Smooth muscle cell (in vitro differentiated cells): ENCODE data around the gene VSIG4. TPM values are rescaled to one million over a fixed set of nuclear protein-coding genes. Genes with fewer than 3 reads are reported as not detected.

Experiments used
- DNase-seq: peaks from one replicate; lab custom pipeline; 2025; ENCODE audit not compliant: unreplicated experiment; lab: John Stamatoyannopoulos, UW
- H2AFZ ChIP-seq: fragments of 200-600 bp; sonication (generic); 2 replicates; pipeline ENCODE4 v1.6.0; 2016; ENCODE audit warnings: antibody characterized with exemption, low read depth, mild to moderate bottlenecking
- H3F3A ChIP-seq: fragments of 200-600 bp; sonication (generic); 2 replicates; pipeline ENCODE4 v1.6.0; 2017; ENCODE audit warnings: antibody characterized with exemption, low read depth
- H3K27ac ChIP-seq: fragments of 200-600 bp; sonication (generic); 2 replicates; pipeline ENCODE4 v1.5.1; 2016; ENCODE audit warnings: low read depth, mild to moderate bottlenecking
- H3K27me3 ChIP-seq: fragments of 200-600 bp; sonication (generic); 2 replicates; pipeline ENCODE4 v1.6.1; 2016; ENCODE audit warnings: low read depth, mild to moderate bottlenecking
- H3K36me3 ChIP-seq: fragments of 200-600 bp; sonication (generic); 2 replicates; pipeline ENCODE4 v1.5.1; 2016; ENCODE audit warnings: low read depth
- H3K4me1 ChIP-seq: fragments of 200-600 bp; sonication (generic); 2 replicates; pipeline ENCODE4 v1.5.1; 2016; ENCODE audit warnings: low read depth
- H3K4me2 ChIP-seq: fragments of 200-600 bp; sonication (generic); 2 replicates; pipeline ENCODE4 v1.6.0; 2016; ENCODE audit warnings: mild to moderate bottlenecking
- H3K4me3 ChIP-seq: fragments of 200-600 bp; sonication (generic); 2 replicates; pipeline ENCODE4 v1.5.1; 2016; ENCODE audit warnings: mild to moderate bottlenecking
- H3K79me2 ChIP-seq: fragments of 200-600 bp; sonication (generic); 2 replicates; pipeline ENCODE4 v1.6.0; 2016; ENCODE audit warnings: low read depth, mild to moderate bottlenecking
- H3K9ac ChIP-seq: fragments of 200-600 bp; sonication (generic); 2 replicates; pipeline ENCODE4 v1.6.0; 2016; ENCODE audit warnings: low read depth
- H3K9me3 ChIP-seq: fragments of 200-600 bp; sonication (generic); replicated peaks from 2 replicates; pipeline ENCODE4 v1.5.1; 2016; ENCODE audit warnings: low read depth
- H4K20me1 ChIP-seq: fragments of 200-600 bp; sonication (generic); 2 replicates; pipeline ENCODE4 v1.6.0; 2016; ENCODE audit warnings: low read depth
- CTCF ChIP-seq: fragments of 200-600 bp; sonication (generic); IDR thresholded peaks from 2 replicates; pipeline ENCODE4 v1.5.1; 2017; ENCODE audit warnings: borderline replicate concordance, mild to moderate bottlenecking, antibody characterized with exemption; ENCODE audit not compliant: insufficient read depth, poor library complexity, severe bottlenecking
- WGBS: methylation state at CpG from one replicate; pipeline ENCODE4 v1.1.7; 2016; ENCODE audit warnings: low lambda C conversion rate; 5-methylcytosine and 5-hydroxymethylcytosine counted together
- polyA plus RNA-seq: library from polyadenylated mRNA; unstranded; fragments of >200 nt; fragmentation: Nextera tagmentation; extraction: Ambion mirVana; gene quantifications from 2 replicates; pipeline ENCODE4 v1.2.1, GENCODE V29; 2016
- total RNA-seq: library from RNA; depleted of rRNA; stranded (reverse); fragments of >200 nt; gene quantifications from 2 replicates; pipeline ENCODE4 v1.2.3, GENCODE V29; 2014

Gene VSIG4
- total and polyA plus RNA-seq, 2 experiments from 2014 or later = not detected

- Histone ChIP-seq H3K4me2 (no peak overlapping the region), H3F3A (no peaks in the 10 kb centered on the region), H3K79me2 (no peaks in the 10 kb centered on the region), H3K4me1 (no peaks in the 10 kb centered on the region), H3K27ac (no peak overlapping the region), H4K20me1 (no peaks in the 10 kb centered on the region), H3K9me3 (no peaks in the 10 kb centered on the region), H3K9ac (no peak overlapping the region), H3K36me3 (no peaks in the 10 kb centered on the region), H3K4me3 (no peak overlapping the region), H2AFZ (no peak overlapping the region), H3K27me3 (no peaks in the 10 kb centered on the region)
- DNase-seq = no peak
- WGBS = 79% methylated on average over 3 of the region's 3 CpGs
- no peak for TF ChIP-seq CTCF
These were observed 12.1 kb upstream of the VSIG4 start for GRCh38 chrX:66051980-66052379.

GRCh38 chrX:66050140-66050569, 10.3 kb upstream of the VSIG4 start:
- Histone ChIP-seq H4K20me1 (no peaks in the 10 kb centered on the region), H3K4me1 (no peaks in the 10 kb centered on the region), H2AFZ (no peak overlapping the region), H3K4me2 (no peak overlapping the region), H3K36me3 (no peaks in the 10 kb centered on the region), H3K27me3 (no peaks in the 10 kb centered on the region), H3K9me3 (no peaks in the 10 kb centered on the region), H3K9ac (no peak overlapping the region), H3K27ac (no peak overlapping the region), H3K4me3 (no peak overlapping the region), H3K79me2 (no peaks in the 10 kb centered on the region), H3F3A (no peaks in the 10 kb centered on the region)
- 89% methylated on average over 1 of the region's 1 CpG for WGBS
- no peak for DNase-seq
- TF ChIP-seq CTCF = no peak

- Histone ChIP-seq H2AFZ (no peak overlapping the region), H3K9ac (no peak overlapping the region), H4K20me1 (no peaks in the 10 kb centered on the region), H3K4me2 (no peak overlapping the region), H3K27me3 (no peaks in the 10 kb centered on the region), H3K79me2 (no peaks in the 10 kb centered on the region), H3K36me3 (no peaks in the 10 kb centered on the region), H3F3A (no peaks in the 10 kb centered on the region), H3K9me3 (no peaks in the 10 kb centered on the region), H3K27ac (no peak overlapping the region), H3K4me3 (no peak overlapping the region), H3K4me1 (no peaks in the 10 kb centered on the region)
- DNase-seq = no peak
- TF ChIP-seq CTCF = no peak
- WGBS = 55% methylated on average over 2 of the region's 2 CpGs
These were observed 9.2 kb upstream of the VSIG4 start for GRCh38 chrX:66049056-66049455.

- H3K4me1 ChIP-seq = no peaks in the 10 kb centered on the region
- DNase-seq = no peak
- H2AFZ ChIP-seq = no peak overlapping the region
- no peak overlapping the region for H3K27ac ChIP-seq
- TF ChIP-seq CTCF = no peak
- H3K27me3 ChIP-seq = no peaks in the 10 kb centered on the region
- WGBS = 56% methylated on average over 2 of the region's 2 CpGs
- H4K20me1 ChIP-seq = no peaks in the 10 kb centered on the region
- H3F3A ChIP-seq = no peaks in the 10 kb centered on the region
- H3K9me3 ChIP-seq = no peaks in the 10 kb centered on the region
- no peaks in the 10 kb centered on the region for H3K79me2 ChIP-seq
- no peak overlapping the region for H3K9ac ChIP-seq
- H3K4me2 ChIP-seq = no peak overlapping the region
- no peaks in the 10 kb centered on the region for H3K36me3 ChIP-seq
- no peak overlapping the region for H3K4me3 ChIP-seq
These were observed 6.8 kb upstream of the VSIG4 start for GRCh38 chrX:66046612-66047235.
